K562 (cell line): ENCODE results near the gene SRD5A1. TPM values are rescaled to one million over a fixed set of nuclear protein-coding genes. Genes with fewer than 3 reads are reported as not detected.

Experiments
- ATAC-seq: fragments of 200-7000 bp; cut with Tn5 transposase; 3 replicates; pipeline ENCODE4 v1.9.1; 2020; ENCODE audit warnings: moderate library complexity
- BruUV-seq: library from RNA; stranded (reverse); fragments of 400-500 nt; replicated peaks from 2 replicates; lab custom pipeline; 2021; lab: Mats Ljungman, UMichigan
- CTCF ChIA-PET: fragments of 300-600 bp; formaldehyde crosslinking; extraction: SDS; loops from one replicate; lab custom pipeline; 2021; ENCODE audit warnings: low intra/inter-chr PET ratio; lab: Yijun Ruan, JAX
- POLR2A ChIA-PET: fragments of 300-600, 350-650 bp; sonication (Branson Sonifier 250); formaldehyde crosslinking; extraction: SDS; loops from one replicate; lab custom pipeline; 2021; ENCODE audit warnings: antibody characterized with exemption, inconsistent platforms; lab: Yijun Ruan, JAX
- DNase-seq, 4 experiments: peaks; one replicate each; pipeline versions ENCODE4 v3.0.0 to v3.0.0-alpha.2; 2011 to 2018; ENCODE audit warnings: low spot score in 3 of 4, mixed read lengths in 3 of 4; ENCODE audit errors: extremely low read depth in 1 of 4
- FAIRE-seq: peaks from 2 replicates; lab custom pipeline; 2011; peaks lifted over from hg19 to GRCh38; lab: Jason Lieb, UNC
- H2AFZ ChIP-seq: 2 replicates; pipeline ENCODE4 v1.6.0; 2011; ENCODE audit warnings: low read depth, low read length, control low read depth, inconsistent platforms
- H3K27ac ChIP-seq: fragments of 200-600 bp; 3 replicates; pipeline ENCODE4 v1.8.0; 2011; ENCODE audit warnings: low read depth, mild to moderate bottlenecking, control low read depth, inconsistent platforms, low read length, moderate library complexity, mixed read lengths; ENCODE audit errors: extremely low read depth
- H3K27me3 ChIP-seq, 2 experiments: fragments of 300-600 bp in 1 of 2; 2 replicates in 1 of 2; 3 replicates in 1 of 2; pipeline versions ENCODE4 v1.6.0 to v1.8.0; 2011; ENCODE audit warnings: inconsistent platforms in 2 of 2, low read length in 2 of 2, mild to moderate bottlenecking in 1 of 2, mixed read lengths in 1 of 2, moderate library complexity in 1 of 2; ENCODE audit not compliant: control insufficient read depth in 2 of 2, insufficient read depth in 2 of 2
- H3K36me3 ChIP-seq: fragments of 300-600 bp; 3 replicates; pipeline ENCODE4 v1.8.0; 2011; ENCODE audit warnings: mild to moderate bottlenecking, low read length, inconsistent platforms; ENCODE audit not compliant: control insufficient read depth, insufficient read depth
- H3K4me1 ChIP-seq, 2 experiments: fragments of 200-600 bp in 1 of 2; replicated peaks in 1 of 2; 2 replicates in 1 of 2; 3 replicates in 1 of 2; pipeline versions ENCODE4 v1.5.1 to v1.8.0; 2011; ENCODE audit warnings: inconsistent platforms in 2 of 2, low read length in 2 of 2, mild to moderate bottlenecking in 1 of 2, mixed read lengths in 1 of 2, moderate library complexity in 1 of 2; ENCODE audit not compliant: control insufficient read depth in 2 of 2, insufficient read depth in 2 of 2
- H3K4me2 ChIP-seq: 2 replicates; pipeline ENCODE4 v1.6.1; 2011; ENCODE audit warnings: low read length, control low read depth, inconsistent platforms, mixed read lengths; ENCODE audit not compliant: insufficient read depth
- H3K4me3 ChIP-seq: fragments of 200-600 bp; sonication (generic), shearing (Covaris generic); 2 replicates; pipeline ENCODE4 v1.5.1; 2016; ENCODE audit warnings: control low read depth, inconsistent platforms
- H3K79me2 ChIP-seq: fragments of 200-600 bp; 3 replicates; pipeline ENCODE4 v1.8.0; 2011; ENCODE audit warnings: low read length, inconsistent platforms; ENCODE audit not compliant: control insufficient read depth, insufficient read depth
- H3K9ac ChIP-seq, 2 experiments: 2 replicates each; pipeline versions ENCODE4 v1.6.0 to v1.6.1; 2011; ENCODE audit warnings: low read depth in 2 of 2, low read length in 2 of 2, control low read depth in 1 of 2, inconsistent platforms in 1 of 2, mild to moderate bottlenecking in 1 of 2, mixed read lengths in 1 of 2; ENCODE audit not compliant: insufficient read depth in 1 of 2
- H3K9me1 ChIP-seq: one replicate; pipeline ENCODE4 v1.6.0; 2011; ENCODE audit warnings: inconsistent platforms, mild to moderate bottlenecking, low read length, moderate library complexity; ENCODE audit not compliant: control insufficient read depth, insufficient read depth
- H3K9me3 ChIP-seq: replicated peaks from 2 replicates; pipeline ENCODE4 v1.5.1; 2011; ENCODE audit warnings: low read depth, low read length, inconsistent platforms; ENCODE audit not compliant: control insufficient read depth, insufficient read depth
- H4K20me1 ChIP-seq: replicated peaks from 2 replicates; pipeline ENCODE4 v1.6.1; 2011; ENCODE audit warnings: low read length, inconsistent platforms, mixed read lengths; ENCODE audit not compliant: control insufficient read depth, insufficient read depth
- ARID1B ChIP-seq: fragments of 450-650 bp; IDR thresholded peaks from 2 replicates; pipeline ENCODE4 v1.6.1; 2016; ENCODE audit warnings: antibody characterized with exemption, mild to moderate bottlenecking, inconsistent platforms
- CHCHD3 ChIP-seq: fragments of 250-450 bp; sonication (Bioruptor Pico); IDR thresholded peaks from 2 replicates; pipeline ENCODE4 v2.1.2; 2022; ENCODE audit warnings: mild to moderate bottlenecking
- GABPA ChIP-seq: fragments of 200-800 bp; sonication (Bioruptor generic); conservative IDR thresholded peaks from 2 replicates; pipeline ENCODE4 v1.6.1; 2016; ENCODE audit warnings: low read depth, missing genetic modification characterization, missing compliant biosample characterization
- HDAC3 ChIP-seq: fragments of 450-650 bp; IDR thresholded peaks from 2 replicates; pipeline ENCODE4 v1.6.1; 2018; ENCODE audit warnings: borderline replicate concordance, mild to moderate bottlenecking, moderate library complexity; ENCODE audit not compliant: partially characterized antibody
- HMGN3 ChIP-seq: IDR thresholded peaks from 2 replicates; pipeline ENCODE4 v1.6.1; 2011; ENCODE audit warnings: borderline replicate concordance, low read depth, mild to moderate bottlenecking, mixed read lengths, low read length; ENCODE audit not compliant: insufficient read length; ENCODE audit errors: extremely low read depth
- HNRNPH1 ChIP-seq: fragments of 200-400 bp; formaldehyde crosslinking; optimal IDR thresholded peaks from 2 replicates; pipeline ENCODE3; 2017; ENCODE audit warnings: low read depth, mild to moderate bottlenecking, low read length, moderate library complexity
- KDM5B ChIP-seq: fragments of 200-600 bp; sonication (generic); IDR thresholded peaks from 2 replicates; pipeline ENCODE4 v1.6.1; 2012; ENCODE audit warnings: low read depth, mild to moderate bottlenecking, moderate library complexity, low read length, control low read depth, inconsistent platforms; ENCODE audit not compliant: insufficient replicate concordance
- MAFK ChIP-seq: IDR thresholded peaks from 2 replicates; pipeline ENCODE4 v1.6.1; 2011; ENCODE audit warnings: low read length, improper control_type of control experiment
- RNF2 ChIP-seq: sonication (generic); IDR thresholded peaks from 2 replicates; pipeline ENCODE4 v1.6.1; 2016
- ZNF324 ChIP-seq: fragments of 250-450 bp; sonication (Bioruptor Pico); IDR thresholded peaks from 2 replicates; pipeline ENCODE4 v1.4.0; 2020; ENCODE audit warnings: mild to moderate bottlenecking
- WGBS: fragments of 100-300 bp; shearing (Covaris generic); methylation state at CpG from one replicate; pipeline ENCODE4 v1.1.6; 2016; ENCODE audit warnings: low coverage, mixed read lengths; ENCODE audit not compliant: insufficient coverage; ENCODE audit errors: missing lambda C conversion rate; 5-methylcytosine and 5-hydroxymethylcytosine counted together
- in situ Hi-C: fragments of 300-500 bp; cut with MboI; formaldehyde crosslinking; loops from 4 replicates; pipeline ENCODE4 v1.15.0; 2018; ENCODE audit warnings: inconsistent platforms, mixed read lengths
- intact Hi-C: fragments of 100-400 bp; cut with micrococcal nuclease; formaldehyde crosslinking; loops from 2 replicates; pipeline ENCODE4 v1.14.2; 2022
- polyA plus RNA-seq, 8 experiments: library from polyadenylated mRNA; depleted of rRNA in 4 of 8; stranded (reverse) in 5 of 8; unstranded in 3 of 8; fragments of >200 nt; fragmentation: Nextera tagmentation in 2 of 8; fragmentation: Illumina TruSeq in 1 of 8; extraction: Ambion mirVana in 2 of 8; extraction: Trizol in 1 of 8; gene quantifications; 2 replicates each; pipeline versions ENCODE4 v1.2.1 to v1.2.3, GENCODE V29; 2011 to 2014; ENCODE audit warnings: inconsistent platforms in 1 of 8, missing spikeins in 1 of 8
- total RNA-seq, 7 experiments: library from RNA; depleted of rRNA in 6 of 7; stranded (reverse); fragments of >200 nt in 6 of 7; fragmentation: Illumina TruSeq in 2 of 7; extraction: Trizol in 2 of 7; gene quantifications; 2 replicates each; pipeline versions ENCODE4 v1.2.1 to v1.2.3, GENCODE V29; 2011 to 2021; ENCODE audit warnings: low replicate concordance in 1 of 7
- TF ChIP-seq, protein P1 (sequence below): fragments of 450-650 bp; IDR thresholded peaks from one replicate; pipeline ENCODE4 v1.6.1; 2018; ENCODE audit warnings: mild to moderate bottlenecking, moderate library complexity; ENCODE audit not compliant: partially characterized antibody
- TF ChIP-seq, protein P2 (sequence below): fragments of 250-450 bp; sonication (Bioruptor Pico); IDR thresholded peaks from 2 replicates; pipeline ENCODE4 v1.8.0; 2022; ENCODE audit warnings: moderate library complexity, mild to moderate bottlenecking, inconsistent platforms
- TF ChIP-seq, protein P3 (sequence below): sonication (generic); formaldehyde crosslinking; IDR thresholded peaks from 2 replicates; pipeline ENCODE4 v1.8.0; 2022; ENCODE audit warnings: missing genetic modification reagents, mild to moderate bottlenecking, borderline replicate concordance
- TF ChIP-seq, protein P4 (sequence below), 2 experiments: IDR thresholded peaks; 2 replicates each; pipeline ENCODE4 v1.6.1; 2012; ENCODE audit warnings: improper control_type of control experiment in 2 of 2, low read depth in 2 of 2, low read length in 2 of 2, borderline replicate concordance in 1 of 2

The SRD5A1 gene
- total and polyA plus RNA-seq, 9 of the 15 experiments (the other 6 are each of a cell fraction or from before 2014, with no cell fraction given) = 1.3 to 22.6 (median 8.1) TPM

DNA sequence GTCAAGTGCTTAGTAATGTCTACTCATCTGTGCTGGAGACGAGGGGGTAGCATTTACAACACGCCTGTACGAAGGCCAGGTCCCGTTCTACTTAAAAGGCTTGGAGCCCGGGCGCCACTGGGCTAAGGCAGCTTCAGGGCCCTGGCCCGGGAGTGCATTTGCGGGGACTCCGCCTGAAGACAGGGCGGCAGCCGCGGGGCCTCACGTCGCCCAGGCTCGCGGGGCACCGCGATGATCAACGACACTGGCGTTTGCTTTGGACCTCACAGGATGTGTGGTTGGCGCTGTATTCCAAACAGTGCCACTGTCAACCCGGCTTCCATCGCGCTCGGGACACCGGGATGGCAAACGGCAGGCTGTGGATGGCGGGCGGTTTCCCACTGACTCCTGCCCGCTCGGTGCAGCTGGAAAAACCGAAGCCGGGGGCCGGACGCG is 78.9 kb downstream of the SRD5A1 start:
- H3K4me1 ChIP-seq = peaks cover 27 to 35% of the 10 kb centered on the region in 2 experiments; a peak in 4 of 5 replicates
- BruUV-seq = TSS peak; percentile 96
- H4K20me1 ChIP-seq = peaks cover 27% of the 10 kb centered on the region
- peak overlapping the region; percentile 83 for H3K4me3 ChIP-seq
- peaks cover 14% of the 10 kb centered on the region for H3K9me1 ChIP-seq
- peak overlapping the region; percentile 95 to 96 for H3K9ac ChIP-seq
- ATAC-seq (peak; percentile 53), FAIRE-seq (peak; percentile 90), DNase-seq (peak; percentile 48 to 77 (median 52))
- H3K27ac ChIP-seq = peak overlapping the region; percentile 94
- in situ Hi-C loops = no loop called here
- CTCF ChIA-PET = no interaction called here
- no peaks in the 10 kb centered on the region for H3K9me3 ChIP-seq
- peak overlapping the region; percentile 91 for H3K4me2 ChIP-seq
- no peaks in the 10 kb centered on the region for H3K27me3 ChIP-seq
- WGBS = 1% methylated on average over 36 of the region's 36 CpGs
- peaks cover 31% of the 10 kb centered on the region for H3K79me2 ChIP-seq
- peaks cover 18% of the 10 kb centered on the region for H3K36me3 ChIP-seq
- POLR2A ChIA-PET = interaction anchor here (0.8 to 1.6 kb wide), 4 partner anchors 11 to 79 kb away, joined by 3 to 7 read pairs (median 6); partner anchors contain the start of genes NSUN2 and SRD5A1
- intact Hi-C loops = loop anchor here (10.0 kb wide), 1 partner anchor 337 kb away; the partner anchor contains the start of gene MED10
- H2AFZ ChIP-seq = peak overlapping the region; percentile 85
- no peak for TF ChIP-seq ZNF324
- TF ChIP-seq HNRNPH1 = no peak
- TF ChIP-seq, protein P1, sequence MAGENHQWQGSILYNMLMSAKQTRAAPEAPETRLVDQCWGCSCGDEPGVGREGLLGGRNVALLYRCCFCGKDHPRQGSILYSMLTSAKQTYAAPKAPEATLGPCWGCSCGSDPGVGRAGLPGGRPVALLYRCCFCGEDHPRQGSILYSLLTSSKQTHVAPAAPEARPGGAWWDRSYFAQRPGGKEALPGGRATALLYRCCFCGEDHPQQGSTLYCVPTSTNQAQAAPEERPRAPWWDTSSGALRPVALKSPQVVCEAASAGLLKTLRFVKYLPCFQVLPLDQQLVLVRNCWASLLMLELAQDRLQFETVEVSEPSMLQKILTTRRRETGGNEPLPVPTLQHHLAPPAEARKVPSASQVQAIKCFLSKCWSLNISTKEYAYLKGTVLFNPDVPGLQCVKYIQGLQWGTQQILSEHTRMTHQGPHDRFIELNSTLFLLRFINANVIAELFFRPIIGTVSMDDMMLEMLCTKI = no peak
- TF ChIP-seq, protein P2, sequence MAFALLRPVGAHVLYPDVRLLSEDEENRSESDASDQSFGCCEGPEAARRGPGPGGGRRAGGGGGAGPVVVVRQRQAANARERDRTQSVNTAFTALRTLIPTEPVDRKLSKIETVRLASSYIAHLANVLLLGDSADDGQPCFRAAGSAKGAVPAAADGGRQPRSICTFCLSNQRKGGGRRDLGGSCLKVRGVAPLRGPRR = no peak
- TF ChIP-seq HDAC3 = no peak
- TF ChIP-seq HMGN3 = peak; percentile 15
- TF ChIP-seq, protein P3, sequence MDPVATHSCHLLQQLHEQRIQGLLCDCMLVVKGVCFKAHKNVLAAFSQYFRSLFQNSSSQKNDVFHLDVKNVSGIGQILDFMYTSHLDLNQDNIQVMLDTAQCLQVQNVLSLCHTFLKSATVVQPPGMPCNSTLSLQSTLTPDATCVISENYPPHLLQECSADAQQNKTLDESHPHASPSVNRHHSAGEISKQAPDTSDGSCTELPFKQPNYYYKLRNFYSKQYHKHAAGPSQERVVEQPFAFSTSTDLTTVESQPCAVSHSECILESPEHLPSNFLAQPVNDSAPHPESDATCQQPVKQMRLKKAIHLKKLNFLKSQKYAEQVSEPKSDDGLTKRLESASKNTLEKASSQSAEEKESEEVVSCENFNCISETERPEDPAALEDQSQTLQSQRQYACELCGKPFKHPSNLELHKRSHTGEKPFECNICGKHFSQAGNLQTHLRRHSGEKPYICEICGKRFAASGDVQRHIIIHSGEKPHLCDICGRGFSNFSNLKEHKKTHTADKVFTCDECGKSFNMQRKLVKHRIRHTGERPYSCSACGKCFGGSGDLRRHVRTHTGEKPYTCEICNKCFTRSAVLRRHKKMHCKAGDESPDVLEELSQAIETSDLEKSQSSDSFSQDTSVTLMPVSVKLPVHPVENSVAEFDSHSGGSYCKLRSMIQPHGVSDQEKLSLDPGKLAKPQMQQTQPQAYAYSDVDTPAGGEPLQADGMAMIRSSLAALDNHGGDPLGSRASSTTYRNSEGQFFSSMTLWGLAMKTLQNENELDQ (CRISPR knock-in tag) = no peak; the same call in 1 of the 2 replicates
- TF ChIP-seq KDM5B = no peak
- TF ChIP-seq RNF2 = no peak
- TF ChIP-seq CHCHD3 (CRISPR knock-in tag) = no peak
- 0 out of 2 replicates have a peak, but pooled peaks have one; percentile 3 for TF ChIP-seq GABPA
- TF ChIP-seq, protein P4, sequence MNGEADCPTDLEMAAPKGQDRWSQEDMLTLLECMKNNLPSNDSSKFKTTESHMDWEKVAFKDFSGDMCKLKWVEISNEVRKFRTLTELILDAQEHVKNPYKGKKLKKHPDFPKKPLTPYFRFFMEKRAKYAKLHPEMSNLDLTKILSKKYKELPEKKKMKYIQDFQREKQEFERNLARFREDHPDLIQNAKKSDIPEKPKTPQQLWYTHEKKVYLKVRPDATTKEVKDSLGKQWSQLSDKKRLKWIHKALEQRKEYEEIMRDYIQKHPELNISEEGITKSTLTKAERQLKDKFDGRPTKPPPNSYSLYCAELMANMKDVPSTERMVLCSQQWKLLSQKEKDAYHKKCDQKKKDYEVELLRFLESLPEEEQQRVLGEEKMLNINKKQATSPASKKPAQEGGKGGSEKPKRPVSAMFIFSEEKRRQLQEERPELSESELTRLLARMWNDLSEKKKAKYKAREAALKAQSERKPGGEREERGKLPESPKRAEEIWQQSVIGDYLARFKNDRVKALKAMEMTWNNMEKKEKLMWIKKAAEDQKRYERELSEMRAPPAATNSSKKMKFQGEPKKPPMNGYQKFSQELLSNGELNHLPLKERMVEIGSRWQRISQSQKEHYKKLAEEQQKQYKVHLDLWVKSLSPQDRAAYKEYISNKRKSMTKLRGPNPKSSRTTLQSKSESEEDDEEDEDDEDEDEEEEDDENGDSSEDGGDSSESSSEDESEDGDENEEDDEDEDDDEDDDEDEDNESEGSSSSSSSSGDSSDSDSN (IDR thresholded peaks at IDR 0.05; ENCODE audit: borderline replicate concordance in 1 of 2, low read depth in 2 of 2, low read length in 2 of 2) = peak in 1 of 2 experiments; percentile 66; a peak in 1 of 4 replicates
- no peak for TF ChIP-seq ARID1B
- no peak for TF ChIP-seq MAFK
